K562 (cell line): ENCODE data around the gene KLK2.

ENCODE experiments used
- EZH2 ChIP-seq: IDR thresholded peaks from 2 replicates; pipeline ENCODE4 v1.6.1; 2012; ENCODE audit warnings: low read depth, mild to moderate bottlenecking, inconsistent platforms, low read length, borderline replicate concordance
- FOXM1 ChIP-seq, 2 experiments: fragments of 450-650 bp in 1 of 2; sonication (generic) in 1 of 2; formaldehyde crosslinking in 1 of 2; IDR thresholded peaks; 2 replicates each; pipeline versions ENCODE4 v1.6.1 to v1.9.0; 2017 to 2022; ENCODE audit warnings: low read depth in 2 of 2, mild to moderate bottlenecking in 2 of 2, missing genetic modification reagents in 1 of 2, moderate library complexity in 1 of 2
- MAZ ChIP-seq, 2 experiments: fragments of 450-650 bp in 1 of 2; sonication (generic) in 1 of 2; formaldehyde crosslinking; IDR thresholded peaks in 1 of 2; conservative IDR thresholded peaks in 1 of 2; 2 replicates each; pipeline versions ENCODE4 v1.4.0 to v1.5.0; 2020; ENCODE audit warnings: mild to moderate bottlenecking in 1 of 2, missing genetic modification reagents in 1 of 2
- NR2F6 ChIP-seq: fragments of 450-650 bp; formaldehyde crosslinking; IDR thresholded peaks from 2 replicates; pipeline ENCODE4 v1.4.0; 2020; ENCODE audit warnings: mild to moderate bottlenecking
- POLR2A ChIP-seq: fragments of 450-650 bp; conservative IDR thresholded peaks from 2 replicates; pipeline ENCODE4 v1.6.1; 2016
- TAF1 ChIP-seq: IDR thresholded peaks from 2 replicates; pipeline ENCODE4 v1.6.1; 2011; ENCODE audit warnings: mild to moderate bottlenecking, low read length, moderate library complexity; ENCODE audit not compliant: insufficient read depth, control insufficient read depth, severe bottlenecking; ENCODE audit errors: extremely low read depth
- TEAD4 ChIP-seq, 2 experiments: sonication (generic) in 1 of 2; formaldehyde crosslinking in 1 of 2; IDR thresholded peaks; 2 replicates each; pipeline versions ENCODE4 v1.6.1 to v1.8.0; 2012 to 2022; ENCODE audit warnings: borderline replicate concordance in 1 of 2, inconsistent platforms in 1 of 2, low read length in 1 of 2, mild to moderate bottlenecking in 1 of 2, missing genetic modification reagents in 1 of 2
- TF ChIP-seq, protein P1 (sequence below), 3 experiments: IDR thresholded peaks in 2 of 3; conservative IDR thresholded peaks in 1 of 3; 2 replicates each; pipeline ENCODE4 v1.5.1; 2011 to 2012; ENCODE audit warnings: low read length in 3 of 3, mild to moderate bottlenecking in 3 of 3, control low read depth in 2 of 3, improper control_type of control experiment in 1 of 3, inconsistent platforms in 1 of 3, low read depth in 1 of 3, mixed read lengths in 1 of 3, moderate library complexity in 1 of 3; ENCODE audit not compliant: insufficient read depth in 2 of 3
- TF ChIP-seq, protein P2 (sequence below), 2 experiments: fragments of 450-650 bp; formaldehyde crosslinking in 1 of 2; IDR thresholded peaks; 2 replicates each; pipeline versions ENCODE4 v1.4.0 to v1.6.1; 2014 to 2020; ENCODE audit warnings: mild to moderate bottlenecking in 2 of 2, borderline replicate concordance in 1 of 2, low read depth in 1 of 2
- TF ChIP-seq, protein P3 (sequence below): fragments of 250-450 bp; sonication (Bioruptor Pico); IDR thresholded peaks from 2 replicates; pipeline ENCODE4 v1.5.0; 2021

DNA sequence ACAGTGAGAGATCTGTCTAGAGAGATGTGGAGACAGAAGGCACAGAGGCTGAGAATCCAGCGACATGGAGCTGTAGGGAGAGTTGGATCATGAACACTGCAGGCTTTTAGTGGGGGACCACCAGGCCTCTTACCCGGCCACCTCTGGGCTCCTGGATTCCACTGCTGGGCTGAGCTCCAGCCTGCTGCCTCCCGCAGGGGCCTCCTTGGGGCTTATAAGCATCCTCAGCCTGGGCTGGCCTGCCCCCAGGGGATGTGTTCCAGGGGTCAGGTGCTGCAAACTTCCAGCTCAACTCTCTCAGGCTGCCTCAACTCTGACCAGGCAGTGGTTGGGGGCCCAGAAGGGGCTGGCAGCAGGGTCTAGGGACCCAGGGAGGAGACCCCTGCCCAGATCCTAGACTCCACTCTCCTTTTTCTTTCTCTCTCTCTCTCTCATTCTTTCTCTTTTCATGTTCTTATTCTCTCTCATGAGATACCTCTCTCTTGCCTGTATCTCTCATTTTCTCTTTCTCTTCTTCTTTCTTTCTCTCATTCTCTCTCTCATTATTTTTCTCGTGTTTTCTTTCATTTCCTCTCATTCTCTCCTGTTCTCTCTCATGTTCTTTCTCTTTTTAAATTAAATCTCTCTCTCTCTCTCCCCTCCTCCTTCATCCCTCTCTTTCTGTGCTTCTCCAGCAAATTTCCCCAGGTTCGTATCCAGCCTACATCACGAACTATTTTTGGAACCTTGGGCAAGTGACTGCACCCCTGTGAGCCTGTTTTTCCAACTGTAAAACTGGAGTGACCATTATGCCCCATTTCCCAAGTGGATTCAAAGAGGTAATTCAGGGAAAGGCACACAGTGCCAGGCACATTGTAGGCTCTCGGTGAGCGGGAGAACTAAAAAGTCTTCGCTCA, 38.2 kb downstream of the KLK2 start, which contains the start of gene KLK4:
- TF ChIP-seq POLR2A (no peak), TAF1 (no peak), FOXM1 (IDR thresholded peaks at IDR 0.05; ENCODE audit: low read depth) (no peak), FOXM1 (CRISPR knock-in tag; IDR thresholded peaks at IDR 0.05; ENCODE audit: low read depth) (no peak), MAZ (CRISPR knock-in tag; conservative IDR thresholded peaks at IDR 0.05 in 1 of 2, IDR thresholded peaks at IDR 0.05 in 1 of 2) (no peak), NR2F6 (CRISPR knock-in tag) (no peak), EZH2 (no peak), TEAD4 (IDR thresholded peaks at IDR 0.05; ENCODE audit: low read length) (no peak), TEAD4 (CRISPR knock-in tag; IDR thresholded peaks at IDR 0.05; ENCODE audit: borderline replicate concordance) (no peak)
- TF ChIP-seq, protein P1, sequence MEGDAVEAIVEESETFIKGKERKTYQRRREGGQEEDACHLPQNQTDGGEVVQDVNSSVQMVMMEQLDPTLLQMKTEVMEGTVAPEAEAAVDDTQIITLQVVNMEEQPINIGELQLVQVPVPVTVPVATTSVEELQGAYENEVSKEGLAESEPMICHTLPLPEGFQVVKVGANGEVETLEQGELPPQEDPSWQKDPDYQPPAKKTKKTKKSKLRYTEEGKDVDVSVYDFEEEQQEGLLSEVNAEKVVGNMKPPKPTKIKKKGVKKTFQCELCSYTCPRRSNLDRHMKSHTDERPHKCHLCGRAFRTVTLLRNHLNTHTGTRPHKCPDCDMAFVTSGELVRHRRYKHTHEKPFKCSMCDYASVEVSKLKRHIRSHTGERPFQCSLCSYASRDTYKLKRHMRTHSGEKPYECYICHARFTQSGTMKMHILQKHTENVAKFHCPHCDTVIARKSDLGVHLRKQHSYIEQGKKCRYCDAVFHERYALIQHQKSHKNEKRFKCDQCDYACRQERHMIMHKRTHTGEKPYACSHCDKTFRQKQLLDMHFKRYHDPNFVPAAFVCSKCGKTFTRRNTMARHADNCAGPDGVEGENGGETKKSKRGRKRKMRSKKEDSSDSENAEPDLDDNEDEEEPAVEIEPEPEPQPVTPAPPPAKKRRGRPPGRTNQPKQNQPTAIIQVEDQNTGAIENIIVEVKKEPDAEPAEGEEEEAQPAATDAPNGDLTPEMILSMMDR (IDR thresholded peaks at IDR 0.05 in 2 of 3, conservative IDR thresholded peaks at IDR 0.05 in 1 of 3; ENCODE audit: insufficient read depth in 2 of 3, low read depth in 1 of 3, low read length in 3 of 3): no peak
- TF ChIP-seq, protein P2, sequence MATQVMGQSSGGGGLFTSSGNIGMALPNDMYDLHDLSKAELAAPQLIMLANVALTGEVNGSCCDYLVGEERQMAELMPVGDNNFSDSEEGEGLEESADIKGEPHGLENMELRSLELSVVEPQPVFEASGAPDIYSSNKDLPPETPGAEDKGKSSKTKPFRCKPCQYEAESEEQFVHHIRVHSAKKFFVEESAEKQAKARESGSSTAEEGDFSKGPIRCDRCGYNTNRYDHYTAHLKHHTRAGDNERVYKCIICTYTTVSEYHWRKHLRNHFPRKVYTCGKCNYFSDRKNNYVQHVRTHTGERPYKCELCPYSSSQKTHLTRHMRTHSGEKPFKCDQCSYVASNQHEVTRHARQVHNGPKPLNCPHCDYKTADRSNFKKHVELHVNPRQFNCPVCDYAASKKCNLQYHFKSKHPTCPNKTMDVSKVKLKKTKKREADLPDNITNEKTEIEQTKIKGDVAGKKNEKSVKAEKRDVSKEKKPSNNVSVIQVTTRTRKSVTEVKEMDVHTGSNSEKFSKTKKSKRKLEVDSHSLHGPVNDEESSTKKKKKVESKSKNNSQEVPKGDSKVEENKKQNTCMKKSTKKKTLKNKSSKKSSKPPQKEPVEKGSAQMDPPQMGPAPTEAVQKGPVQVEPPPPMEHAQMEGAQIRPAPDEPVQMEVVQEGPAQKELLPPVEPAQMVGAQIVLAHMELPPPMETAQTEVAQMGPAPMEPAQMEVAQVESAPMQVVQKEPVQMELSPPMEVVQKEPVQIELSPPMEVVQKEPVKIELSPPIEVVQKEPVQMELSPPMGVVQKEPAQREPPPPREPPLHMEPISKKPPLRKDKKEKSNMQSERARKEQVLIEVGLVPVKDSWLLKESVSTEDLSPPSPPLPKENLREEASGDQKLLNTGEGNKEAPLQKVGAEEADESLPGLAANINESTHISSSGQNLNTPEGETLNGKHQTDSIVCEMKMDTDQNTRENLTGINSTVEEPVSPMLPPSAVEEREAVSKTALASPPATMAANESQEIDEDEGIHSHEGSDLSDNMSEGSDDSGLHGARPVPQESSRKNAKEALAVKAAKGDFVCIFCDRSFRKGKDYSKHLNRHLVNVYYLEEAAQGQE (IDR thresholded peaks at IDR 0.05; ENCODE audit: borderline replicate concordance): no peak
- TF ChIP-seq, protein P2 (CRISPR knock-in tag; IDR thresholded peaks at IDR 0.05; ENCODE audit: low read depth): no peak
- TF ChIP-seq, protein P3, sequence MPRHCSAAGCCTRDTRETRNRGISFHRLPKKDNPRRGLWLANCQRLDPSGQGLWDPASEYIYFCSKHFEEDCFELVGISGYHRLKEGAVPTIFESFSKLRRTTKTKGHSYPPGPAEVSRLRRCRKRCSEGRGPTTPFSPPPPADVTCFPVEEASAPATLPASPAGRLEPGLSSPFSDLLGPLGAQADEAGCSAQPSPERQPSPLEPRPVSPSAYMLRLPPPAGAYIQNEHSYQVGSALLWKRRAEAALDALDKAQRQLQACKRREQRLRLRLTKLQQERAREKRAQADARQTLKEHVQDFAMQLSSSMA: no peak
